HCT116 (cell line): Measurements from ENCODE around the gene C3orf85. TPM values are rescaled to one million over a fixed set of nuclear protein-coding genes. Genes with fewer than 3 reads are reported as not detected.

Source experiments
- ATAC-seq: fragments of 200-7000 bp; cut with Tn5 transposase; 2 replicates; pipeline ENCODE4 v1.9.1; 2020; ENCODE audit warnings: mild to moderate bottlenecking, moderate library complexity
- Bru-seq: library from RNA; stranded (reverse); fragments of 400-500 nt; gene quantifications from one replicate; lab custom pipeline; 2021; lab: Mats Ljungman, UMichigan
- BruChase-seq, 2 experiments: library from RNA; stranded (reverse); fragments of 400-500 nt; gene quantifications; one replicate each; lab custom pipeline; 2021; lab: Mats Ljungman, UMichigan
- BruUV-seq: library from RNA; stranded (reverse); fragments of 400-500 nt; replicated peaks from 2 replicates; lab custom pipeline; 2021; lab: Mats Ljungman, UMichigan
- CTCF ChIA-PET: fragments of 300-600 bp; sonication (Branson Sonifier 250); formaldehyde crosslinking; loops from one replicate; lab custom pipeline; 2021; ENCODE audit warnings: antibody characterized with exemption; lab: Charles Lee
- POLR2A ChIA-PET: fragments of 300-600, 350-600 bp; sonication (Branson Sonifier 250); formaldehyde crosslinking; loops from one replicate; lab custom pipeline; 2021; ENCODE audit warnings: antibody characterized with exemption; lab: Charles Lee
- RAD21 ChIA-PET, 2 experiments: fragments of 300-600 bp; sonication (Branson Sonifier 250); formaldehyde crosslinking; loops; one replicate each; lab custom pipeline; 2023; ENCODE audit warnings: low total read pairs in 2 of 2; ENCODE audit not compliant: uncharacterized antibody in 2 of 2, unreplicated experiment in 2 of 2, low non-redundant PET in 1 of 2; lab: Charles Lee
- DNase-seq: peaks from one replicate; pipeline ENCODE4 v3.0.0-alpha.2; 2010; ENCODE audit warnings: low read depth, low spot score
- H2AFZ ChIP-seq: fragments of 200-600 bp; shearing (Covaris generic), sonication (generic); 2 replicates; pipeline ENCODE4 v1.6.1; 2017; ENCODE audit warnings: low read depth, mixed run types, mixed read lengths, antibody characterized with exemption, low read length; ENCODE audit not compliant: poor library complexity, severe bottlenecking
- H3K27ac ChIP-seq: 2 replicates; pipeline ENCODE4 v1.5.1; 2012; ENCODE audit warnings: low read depth, low read length
- H3K27me3 ChIP-seq: fragments of 200-600 bp; sonication (generic); 2 replicates; pipeline ENCODE4 v1.6.1; 2016; ENCODE audit warnings: mixed run types, low read length, mixed read lengths; ENCODE audit not compliant: insufficient read depth
- H3K36me3 ChIP-seq, 2 experiments: fragments of 200-500 bp in 1 of 2; fragments of 200-600 bp in 1 of 2; sonication (Bioruptor generic) in 1 of 2; sonication (generic) in 1 of 2; 2 replicates each; pipeline versions ENCODE4 v1.5.1 to v1.6.1; 2014 to 2016; ENCODE audit warnings: low read length in 2 of 2, inconsistent platforms in 1 of 2, mixed read lengths in 1 of 2, mixed run types in 1 of 2; ENCODE audit not compliant: insufficient read depth in 2 of 2, control insufficient read depth in 1 of 2
- H3K4me1 ChIP-seq, 2 experiments: fragments of 200-600 bp in 1 of 2; sonication (generic) in 1 of 2; 2 replicates each; pipeline versions ENCODE4 v1.5.1 to v1.6.1; 2012 to 2017; ENCODE audit warnings: low read length in 2 of 2, inconsistent platforms in 1 of 2, mild to moderate bottlenecking in 1 of 2, mixed read lengths in 1 of 2, mixed run types in 1 of 2, moderate library complexity in 1 of 2; ENCODE audit not compliant: insufficient read depth in 2 of 2, control insufficient read depth in 1 of 2
- H3K4me2 ChIP-seq: fragments of 200-600 bp; sonication (generic); 2 replicates; pipeline ENCODE4 v1.6.1; 2017; ENCODE audit warnings: mixed run types, low read length, mixed read lengths
- H3K4me3 ChIP-seq, 2 experiments: fragments of 200-600 bp in 1 of 2; sonication (generic) in 1 of 2; replicated peaks in 1 of 2; 2 replicates each; pipeline ENCODE4 v1.5.1; 2011 to 2016; ENCODE audit warnings: low read length in 2 of 2, control low read depth in 1 of 2, low read depth in 1 of 2, mild to moderate bottlenecking in 1 of 2, mixed read lengths in 1 of 2, mixed run types in 1 of 2
- H3K79me2 ChIP-seq: fragments of 200-600 bp; sonication (generic); 2 replicates; pipeline ENCODE4 v1.6.1; 2017; ENCODE audit warnings: mild to moderate bottlenecking, mixed run types, low read length, moderate library complexity, mixed read lengths; ENCODE audit not compliant: insufficient read depth
- H3K9ac ChIP-seq: fragments of 200-600 bp; sonication (generic); 2 replicates; pipeline ENCODE4 v1.6.1; 2016; ENCODE audit warnings: low read length, mixed read lengths
- H3K9me2 ChIP-seq: fragments of 200-600 bp; sonication (generic), shearing (Covaris generic); 2 replicates; pipeline ENCODE4 v1.6.1; 2017; ENCODE audit warnings: mixed run types, mild to moderate bottlenecking, moderate library complexity; ENCODE audit not compliant: insufficient read depth
- H3K9me3 ChIP-seq, 2 experiments: fragments of 200-500 bp in 1 of 2; fragments of 200-600 bp in 1 of 2; sonication (Bioruptor generic) in 1 of 2; sonication (generic) in 1 of 2; 2 replicates each; pipeline ENCODE4 v1.6.1; 2014 to 2017; ENCODE audit warnings: low read length in 2 of 2, mixed read lengths in 2 of 2, inconsistent platforms in 1 of 2, low read depth in 1 of 2, mild to moderate bottlenecking in 1 of 2, mixed run types in 1 of 2, moderate library complexity in 1 of 2; ENCODE audit not compliant: control insufficient read depth in 1 of 2, insufficient read depth in 1 of 2
- H4K20me1 ChIP-seq: fragments of 200-600 bp; sonication (generic), shearing (Covaris generic); 2 replicates; pipeline ENCODE4 v1.6.1; 2017; ENCODE audit warnings: mixed run types, mild to moderate bottlenecking, moderate library complexity; ENCODE audit not compliant: insufficient read depth
- CBX3 ChIP-seq: IDR thresholded peaks from 2 replicates; pipeline ENCODE4 v1.6.1; 2012; ENCODE audit warnings: low read depth
- EGR1 ChIP-seq: IDR thresholded peaks from 2 replicates; pipeline ENCODE4 v1.6.1; 2012; ENCODE audit warnings: low read depth
- EZH2phosphoT487 ChIP-seq: fragments of 200-600 bp; IDR thresholded peaks from 2 replicates; pipeline ENCODE4 v1.6.1; 2018; ENCODE audit warnings: antibody characterized with exemption, borderline replicate concordance
- FOSL1 ChIP-seq: IDR thresholded peaks from 2 replicates; pipeline ENCODE4 v1.6.1; 2012; ENCODE audit warnings: low read depth
- POLR2A ChIP-seq: IDR thresholded peaks from 2 replicates; pipeline ENCODE4 v1.7.0; 2011; ENCODE audit warnings: borderline replicate concordance; ENCODE audit not compliant: insufficient read depth, insufficient read length; ENCODE audit errors: extremely low read depth
- SIN3A ChIP-seq: IDR thresholded peaks from 2 replicates; pipeline ENCODE4 v1.6.1; 2012; ENCODE audit warnings: low read depth
- TCF7L2 ChIP-seq: IDR thresholded peaks from 2 replicates; pipeline ENCODE4 v1.7.0; 2011; ENCODE audit warnings: borderline replicate concordance, inconsistent platforms; ENCODE audit not compliant: insufficient read depth, insufficient read length; ENCODE audit errors: extremely low read depth
- ZFX ChIP-seq: fragments of 450-650 bp; IDR thresholded peaks from 2 replicates; pipeline ENCODE4 v1.6.1; 2017
- ZNF274 ChIP-seq: fragments of 200-500 bp; sonication (Bioruptor generic); IDR thresholded peaks from 2 replicates; pipeline ENCODE4 v1.6.1; 2014; ENCODE audit warnings: mild to moderate bottlenecking, low read depth, low read length, inconsistent platforms
- intact Hi-C: fragments of 100-400 bp; cut with micrococcal nuclease; formaldehyde crosslinking; loops from 2 replicates; pipeline ENCODE4 v1.10.0; 2022
- long read RNA-seq: library from polyadenylated mRNA; unstranded; transcript quantifications from one replicate; pipeline ENCODE4 v2.0.0, GENCODE V29; 2021; ENCODE audit not compliant: unreplicated experiment
- polyA plus RNA-seq: library from polyadenylated mRNA; unstranded; fragments of >200 nt; gene quantifications from 2 replicates; pipeline ENCODE4 v1.2.1, GENCODE V29; 2012; ENCODE audit warnings: missing spikeins
- total RNA-seq: library from RNA; stranded (reverse); gene quantifications from one replicate; pipeline ENCODE4 v1.2.1, GENCODE V29; 2021; ENCODE audit not compliant: unreplicated experiment

C3orf85 gene, protein sequence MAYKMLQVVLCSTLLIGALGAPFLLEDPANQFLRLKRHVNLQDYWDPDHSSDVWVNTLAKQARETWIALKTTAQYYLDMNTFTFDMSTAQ
- total RNA-seq (not detected), Bru-seq, nascent RNA (not detected), BruChase-seq, experiment 1, labeled RNA remaining after a 6-hour chase (not detected), BruChase-seq, experiment 2, labeled RNA remaining after a 2-hour chase (not detected)
- not detected in 2 replicates for polyA plus RNA-seq
- long read RNA-seq, result 0 reads

DNA sequence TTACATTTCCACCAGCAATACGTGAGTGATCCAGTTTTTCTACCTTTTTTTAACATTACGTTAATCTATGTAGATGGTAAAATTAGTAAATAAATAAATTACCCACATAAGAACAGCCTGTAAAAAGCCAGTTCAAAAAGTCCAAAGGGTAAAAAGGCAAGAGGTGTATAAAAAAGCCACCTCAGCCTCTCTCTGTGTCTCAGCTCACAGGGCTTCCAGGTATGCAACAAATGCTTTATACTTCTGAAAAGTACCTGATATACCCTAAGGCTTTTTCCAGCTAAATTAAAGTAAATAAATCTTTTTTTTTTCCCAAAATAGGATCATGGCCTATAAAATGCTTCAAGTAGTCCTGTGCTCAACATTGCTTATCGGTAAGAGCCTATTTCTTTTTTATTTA, at the start of gene C3orf85:
C3orf85 (plus strand) TSS at position 197 of the 400 bp plus-strand sequence; CDS start at position 326, 129 bp downstream.
- ChIA-PET POLR2A (no interaction called here), RAD21 (no interaction called here), CTCF (no interaction called here)
- Histone ChIP-seq H3K4me3 (no peak within 1 kb of the TSS), H3K9me3 (no peaks in the 10 kb centered on the region), H3K79me2 (no peaks in the 10 kb centered on the region), H3K27me3 (no peaks in the 10 kb centered on the region), H3K4me1 (no peaks in the 10 kb centered on the region), H3K9me2 (no peaks in the 10 kb centered on the region), H3K27ac (no peak within 1 kb of the TSS), H3K36me3 (no peaks in the 10 kb centered on the region), H4K20me1 (no peaks in the 10 kb centered on the region), H3K9ac (no peak within 1 kb of the TSS), H3K4me2 (no peak within 1 kb of the TSS), H2AFZ (no peak within 1 kb of the TSS)
- TF ChIP-seq ZNF274 (no peak), CBX3 (no peak), TCF7L2 (no peak), ZFX (no peak), POLR2A (no peak), FOSL1 (no peak)
- ATAC-seq (no peak), DNase-seq (no peak)
- no TSS peak for BruUV-seq
- intact Hi-C loops, result no loop called here

DNA sequence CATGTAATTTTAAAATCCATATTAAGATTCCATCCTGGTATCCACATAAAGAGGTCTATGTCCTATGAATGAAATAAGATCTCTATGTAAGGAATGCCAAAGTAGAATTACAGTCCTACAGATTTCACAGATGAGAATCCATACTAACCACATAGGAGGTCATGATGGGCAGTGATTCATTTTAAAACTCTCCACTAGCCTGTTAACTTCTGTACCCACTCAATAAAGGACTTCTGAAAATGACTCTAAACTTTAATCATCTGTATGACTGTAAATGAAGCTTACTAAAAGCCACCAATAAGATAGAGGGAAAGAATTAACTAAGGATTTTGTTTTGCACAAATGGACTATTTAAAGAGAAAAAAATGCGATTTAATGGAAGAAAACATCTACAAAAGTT, 47.3 kb upstream of the C3orf85 start:
- ChIA-PET POLR2A (no interaction called here), CTCF (no interaction called here), RAD21 (no interaction called here)
- no peak overlapping the region for H3K27ac ChIP-seq
- ATAC-seq (no peak), DNase-seq (no peak)
- intact Hi-C loops, result no loop called here
- no peaks in the 10 kb centered on the region for H3K36me3 ChIP-seq
- no peak overlapping the region for H3K9ac ChIP-seq
- TF ChIP-seq EGR1, result no peak
- TF ChIP-seq EZH2phosphoT487, result no peak
- no peak for TF ChIP-seq ZNF274
- TF ChIP-seq SIN3A, result no peak
- TF ChIP-seq TCF7L2, result no peak
- H2AFZ ChIP-seq, result no peak overlapping the region
- H3K4me2 ChIP-seq, result no peak overlapping the region
- H3K9me2 ChIP-seq, result no peaks in the 10 kb centered on the region
- H3K27me3 ChIP-seq, result no peaks in the 10 kb centered on the region
- no peak overlapping the region for H3K4me3 ChIP-seq
- H3K79me2 ChIP-seq, result no peaks in the 10 kb centered on the region
- no peaks in the 10 kb centered on the region for H3K9me3 ChIP-seq
- no peaks in the 10 kb centered on the region for H3K4me1 ChIP-seq
- no TSS peak for BruUV-seq
- H4K20me1 ChIP-seq, result no peaks in the 10 kb centered on the region
